ENCODE data around the gene MAPK8IP3.
"Not testable (repeated sequence)": the region's sequence is repeated elsewhere in the genome, so short reads cannot be mapped to it uniquely, and the experiment has no call there.

MAPK8IP3 gene

DNA sequence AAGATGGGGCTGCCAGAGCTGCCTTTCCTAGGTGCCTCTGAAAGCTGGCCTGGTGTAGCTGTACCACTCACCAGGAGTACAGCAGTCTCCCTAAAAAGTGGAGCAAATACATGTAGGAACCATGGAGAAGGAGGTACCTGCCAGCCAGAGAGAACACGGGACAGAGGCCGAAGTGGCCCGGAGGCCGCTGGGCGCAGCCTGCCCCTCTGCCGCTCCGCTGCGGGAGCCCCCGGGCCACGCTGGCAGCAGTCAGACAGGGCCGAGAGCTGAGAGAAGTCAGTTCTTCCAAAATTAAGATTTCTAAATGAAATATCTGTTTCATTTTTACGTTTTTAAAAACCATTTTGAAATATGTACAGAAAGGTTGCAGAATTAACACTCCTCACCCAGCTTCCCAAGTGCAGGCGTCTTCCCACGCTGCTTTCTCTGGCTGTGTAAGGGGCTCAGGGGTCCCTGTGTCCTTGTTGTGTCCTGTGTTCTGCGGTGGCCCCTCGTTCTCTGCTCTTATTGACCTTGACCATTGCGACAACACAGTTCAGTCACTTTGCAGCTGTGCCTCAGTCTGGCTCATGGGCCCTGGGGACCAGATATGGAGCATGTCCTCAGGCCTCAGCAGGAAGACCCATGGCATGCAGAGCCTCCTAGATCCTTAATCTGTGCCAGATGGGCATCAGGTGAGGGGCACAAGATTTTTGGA is 5.0 kb downstream of the MAPK8IP3 start:
- DNase-seq = no peak

GRCh38 chr16:1712791-1713261 is 6.8 kb downstream of the MAPK8IP3 start:
- DNase-seq = peak; percentile 57

DNA sequence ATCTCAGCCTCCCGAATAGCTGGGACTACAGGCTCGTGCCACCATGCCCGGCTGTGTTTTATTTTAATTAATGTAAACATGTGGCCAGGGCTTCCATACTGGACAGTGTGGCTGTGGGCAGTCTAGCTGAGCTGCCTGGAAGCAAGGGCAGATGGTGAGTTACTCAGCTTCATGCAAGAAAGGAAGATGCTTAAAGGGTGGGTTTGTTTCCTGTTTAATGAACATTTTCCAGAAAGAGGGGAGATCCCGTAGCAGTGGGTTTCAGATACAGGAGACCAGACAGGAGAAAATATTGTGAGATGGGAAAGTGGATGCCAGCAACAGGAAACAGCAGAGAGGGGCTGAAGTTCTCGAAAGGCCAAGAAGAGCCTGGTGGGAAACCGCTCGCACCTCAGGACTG is 7.3 kb downstream of the MAPK8IP3 start:
- DNase-seq = no peak

- peak; percentile 12 for DNase-seq
Measured at GRCh38 chr16:1713933-1714332, 7.9 kb downstream of the MAPK8IP3 start.

DNA sequence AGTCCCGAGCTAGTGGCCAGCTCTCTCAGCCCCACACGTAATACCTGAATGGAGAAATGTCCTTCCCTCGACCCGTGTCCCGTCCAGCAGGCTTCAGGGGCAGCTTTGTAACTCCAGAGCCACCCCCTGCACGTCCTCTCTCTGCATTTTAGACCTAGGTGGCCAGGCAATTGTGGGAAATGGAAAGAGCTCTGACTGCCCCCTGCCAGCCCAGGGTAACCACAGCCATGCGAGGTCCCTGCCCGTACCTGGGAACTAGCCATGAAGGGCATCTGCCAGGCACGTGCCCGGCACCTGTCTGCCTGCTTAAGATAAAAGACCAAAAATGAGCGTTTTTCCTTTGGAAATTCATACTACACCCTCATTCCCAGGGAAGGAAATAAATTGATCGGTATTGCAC is 9.2 kb downstream of the MAPK8IP3 start:
- DNase-seq = no peak

GRCh38 chr16:1718236-1718635 is 12.2 kb downstream of the MAPK8IP3 start:
- DNase-seq = not testable (repeated sequence)

DNA sequence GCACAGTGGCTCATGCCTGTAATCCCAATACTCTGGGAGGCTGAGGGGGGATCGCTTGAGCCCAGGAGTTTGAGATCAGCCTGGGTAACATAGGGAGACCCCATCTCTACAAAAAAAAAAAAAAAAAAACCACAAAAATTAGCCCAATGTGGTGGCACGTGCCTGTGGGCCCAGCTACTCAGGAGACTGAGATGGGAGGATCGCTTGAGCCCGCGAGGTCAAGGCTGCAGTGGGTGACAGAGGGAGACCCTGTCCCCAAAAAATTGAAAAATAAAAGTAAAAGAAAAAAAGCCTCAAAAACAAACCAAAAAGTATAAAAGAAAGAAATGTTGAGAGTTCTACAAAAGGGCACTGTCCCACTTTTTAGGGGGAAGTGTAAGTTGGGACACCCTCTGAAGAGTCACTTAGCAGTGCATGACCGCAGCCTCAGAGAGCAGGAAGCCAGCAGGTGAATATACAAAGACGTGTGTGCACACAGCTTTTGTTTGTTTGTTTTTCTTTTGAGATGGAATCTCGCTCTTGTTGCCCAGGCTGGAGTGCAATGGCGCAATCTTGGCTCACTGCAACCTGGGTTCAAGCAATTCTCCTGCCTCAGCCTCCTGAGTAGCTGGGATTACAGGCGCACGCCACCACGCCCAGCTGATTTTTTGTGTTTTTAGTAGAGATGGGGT is 13.7 kb downstream of the MAPK8IP3 start:
- peak; percentile 10 for DNase-seq

GRCh38 chr16:1721372-1721771 is 15.4 kb downstream of the MAPK8IP3 start:
- DNase-seq = no peak

GRCh38 chr16:1723450-1724147 is 17.6 kb downstream of the MAPK8IP3 start:
- DNase-seq = peak; percentile 69

GRCh38 chr16:1724491-1724890 is 18.5 kb downstream of the MAPK8IP3 start:
- no peak for DNase-seq

- DNase-seq = no peak
Measured at GRCh38 chr16:1726661-1727502, 20.9 kb downstream of the MAPK8IP3 start.

GRCh38 chr16:1727651-1728624 is 21.9 kb downstream of the MAPK8IP3 start:
- no peak for DNase-seq

- DNase-seq = no peak
Measured at GRCh38 chr16:1729026-1729425, 23.0 kb downstream of the MAPK8IP3 start.

DNA sequence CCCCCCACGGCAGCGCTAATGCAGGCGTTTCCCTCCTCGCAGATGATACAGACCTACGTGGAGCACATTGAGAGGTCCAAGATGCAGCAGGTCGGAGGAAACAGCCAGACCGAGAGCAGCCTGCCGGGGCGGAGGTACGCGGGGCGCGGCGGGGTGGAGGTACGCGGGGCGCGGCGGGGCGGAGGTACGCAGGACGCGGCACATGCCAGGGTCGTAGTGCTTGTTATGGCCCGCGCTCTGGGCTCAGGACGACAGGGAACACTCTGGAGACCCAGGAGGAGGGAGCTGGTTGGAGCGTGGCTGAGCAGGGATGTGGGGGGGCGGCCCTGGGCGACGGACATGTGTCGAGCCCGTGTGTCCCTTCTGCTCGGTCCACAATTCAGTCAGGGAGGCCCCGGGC is 23.4 kb downstream of the MAPK8IP3 start:
- no peak for DNase-seq

DNA sequence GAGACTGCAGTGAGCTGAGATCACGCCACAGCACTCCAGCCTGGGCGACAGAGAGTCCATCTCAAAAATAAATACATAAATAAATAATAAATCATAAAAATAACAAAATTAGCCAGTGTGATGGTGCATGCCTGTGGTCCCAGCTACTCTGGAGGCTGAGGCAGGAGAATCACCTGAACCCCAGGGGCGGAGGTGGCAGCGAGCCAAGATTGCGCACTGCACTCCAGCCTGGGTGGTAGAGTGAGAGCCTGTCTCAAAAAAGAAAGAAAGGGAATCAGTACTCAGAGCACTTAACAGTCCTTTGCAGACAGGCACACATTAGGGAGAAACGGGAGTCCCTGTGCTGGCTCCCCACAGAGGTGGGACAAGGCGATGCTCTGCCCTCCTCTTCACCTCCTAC is 25.1 kb downstream of the MAPK8IP3 start:
- no peak for DNase-seq

- DNase-seq = no peak
Measured at GRCh38 chr16:1731603-1732002, 25.6 kb downstream of the MAPK8IP3 start.

GRCh38 chr16:1732071-1732470 is 26.1 kb downstream of the MAPK8IP3 start:
- no peak for DNase-seq

DNA sequence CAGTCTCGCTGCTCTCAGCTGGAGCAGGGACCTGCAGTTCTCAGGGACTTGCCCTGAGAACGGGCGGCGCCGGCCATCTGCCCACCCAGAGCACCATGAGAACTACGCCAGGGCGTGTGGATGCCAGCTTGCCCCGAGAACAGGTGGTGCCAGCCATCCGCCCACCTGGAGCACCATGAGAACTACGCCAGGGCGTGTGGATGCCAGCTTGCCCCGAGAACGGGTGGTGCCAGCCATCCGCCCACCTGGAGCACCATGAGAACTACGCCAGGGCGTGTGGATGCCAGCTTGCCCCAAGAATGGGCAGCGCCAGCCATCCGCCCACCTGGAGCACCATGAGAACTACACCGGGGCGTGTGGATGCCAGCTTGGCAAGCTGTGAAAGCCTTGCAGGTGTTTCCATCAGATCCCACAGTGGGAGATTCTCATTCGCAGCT is 26.6 kb downstream of the MAPK8IP3 start:
- DNase-seq = not testable (repeated sequence)

DNA sequence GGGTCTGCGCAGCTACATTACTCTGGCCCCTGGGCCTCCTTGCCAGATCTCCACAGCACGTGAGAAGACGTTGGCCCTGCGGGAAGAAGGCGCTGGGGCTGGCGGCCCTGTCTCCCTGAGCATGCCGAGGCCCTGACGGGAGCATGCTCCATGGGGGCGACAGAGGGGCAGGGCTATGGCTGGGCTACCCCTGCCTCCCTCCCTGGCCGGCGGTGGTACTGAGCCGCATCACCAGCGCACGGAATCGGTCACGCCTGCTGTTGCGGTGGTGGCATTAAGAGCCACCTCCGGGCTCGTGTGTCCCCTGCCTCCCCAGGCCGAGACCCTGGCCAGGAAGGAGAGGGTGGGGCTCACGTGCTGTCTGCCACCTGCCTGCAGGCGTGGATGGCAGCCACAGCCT is 28.1 kb downstream of the MAPK8IP3 start:
- DNase-seq = no peak

DNA sequence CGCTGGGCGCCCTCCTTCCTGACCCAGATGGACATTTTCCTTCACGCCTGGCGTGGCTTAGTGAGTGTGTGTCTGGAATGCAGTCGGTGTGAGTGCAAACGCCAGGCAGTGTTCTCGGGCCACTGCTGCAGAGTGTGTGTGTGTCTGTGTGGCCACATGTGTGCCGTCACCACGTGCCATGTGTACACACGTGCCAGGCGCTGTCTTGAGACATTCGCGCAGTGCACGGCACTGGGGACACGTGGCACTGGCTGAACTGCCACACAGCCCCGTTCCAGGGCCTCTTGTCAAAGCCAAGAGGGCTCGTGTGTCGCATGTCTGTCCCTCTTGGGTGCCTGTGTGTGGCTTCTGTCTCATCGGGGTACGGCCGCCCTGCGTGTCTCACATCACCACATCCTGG is 28.8 kb downstream of the MAPK8IP3 start:
- DNase-seq = no peak

GRCh38 chr16:1740234-1740633 is 34.2 kb downstream of the MAPK8IP3 start:
- DNase-seq = no peak

Measured in hematopoietic multipotent progenitor cell treated with erythropoietin and hydrocortisone succinate and interleukin-3 and kit ligand, for 4 days (in vitro differentiated cells).